WTC11 (cell line): Measurements from ENCODE around the gene CDH11. TPM values are rescaled to one million over a fixed set of nuclear protein-coding genes. Genes with fewer than 3 reads are reported as not detected.

Experiments used
- ATAC-seq: fragments of 200-7000 bp; cut with Tn5 transposase; 2 replicates; pipeline ENCODE4 v1.10.0; 2021; ENCODE audit warnings: mild to moderate bottlenecking, moderate library complexity
- CTCF ChIA-PET: fragments of 300-600 bp; sonication (Branson Sonifier 250); formaldehyde crosslinking; loops from one replicate; lab custom pipeline; 2021; ENCODE audit warnings: antibody characterized with exemption; lab: Charles Lee
- POLR2A ChIA-PET: fragments of 350-600 bp; sonication (Branson Sonifier 250); formaldehyde crosslinking; loops from one replicate; lab custom pipeline; 2021; ENCODE audit warnings: antibody characterized with exemption; lab: Charles Lee
- DNase-seq: peaks from one replicate; pipeline ENCODE4 v3.0.0; 2021; ENCODE audit warnings: low spot score
- H3K27ac Mint-ChIP-seq: 2 replicates; pipeline ENCODE4 v1.8.0; 2021; ENCODE audit warnings: mixed read lengths
- H3K27me3 Mint-ChIP-seq: 2 replicates; pipeline ENCODE4 v1.8.0; 2021; ENCODE audit warnings: low read depth, mild to moderate bottlenecking, moderate library complexity, mixed read lengths
- H3K36me3 Mint-ChIP-seq: 2 replicates; pipeline ENCODE4 v1.8.0; 2021; ENCODE audit warnings: mixed read lengths
- H3K4me1 Mint-ChIP-seq: 2 replicates; pipeline ENCODE4 v1.8.0; 2022; ENCODE audit warnings: mixed read lengths
- H3K4me3 Mint-ChIP-seq: 2 replicates; pipeline ENCODE4 v1.8.0; 2021; ENCODE audit warnings: mild to moderate bottlenecking, moderate library complexity, mixed read lengths
- H3K9me3 Mint-ChIP-seq: 2 replicates; pipeline ENCODE4 v1.8.0; 2021; ENCODE audit warnings: mixed read lengths
- CREM ChIP-seq: sonication (generic); formaldehyde crosslinking; IDR thresholded peaks from 2 replicates; pipeline ENCODE4 v1.8.1; 2022; ENCODE audit warnings: mild to moderate bottlenecking, missing genetic modification reagents, moderate library complexity
- ELF4 ChIP-seq: sonication (generic); formaldehyde crosslinking; IDR thresholded peaks from 2 replicates; pipeline ENCODE4 v1.8.1; 2022; ENCODE audit warnings: low read depth, mild to moderate bottlenecking, moderate library complexity, missing genetic modification reagents
- FOXJ3 ChIP-seq: sonication (generic); formaldehyde crosslinking; IDR thresholded peaks from 2 replicates; pipeline ENCODE4 v1.9.0; 2021; ENCODE audit warnings: missing genetic modification reagents, mild to moderate bottlenecking, borderline replicate concordance
- SMAD4 ChIP-seq: sonication (generic); formaldehyde crosslinking; IDR thresholded peaks from 2 replicates; pipeline ENCODE4 v1.8.0; 2022; ENCODE audit warnings: mild to moderate bottlenecking, missing genetic modification reagents
- SOX15 ChIP-seq: fragments of 250-450 bp; sonication (Bioruptor Pico); IDR thresholded peaks from 2 replicates; pipeline ENCODE4 v1.9.0; 2021; ENCODE audit warnings: mild to moderate bottlenecking
- TEAD1 ChIP-seq: sonication (generic); formaldehyde crosslinking; IDR thresholded peaks from 2 replicates; pipeline ENCODE4 v1.8.0; 2022; ENCODE audit warnings: mild to moderate bottlenecking, missing genetic modification reagents
- total RNA-seq: library from RNA; stranded (reverse); gene quantifications from 3 replicates; pipeline ENCODE4 v1.2.3, GENCODE V29; 2021
- TF ChIP-seq, protein P1 (sequence below): sonication (generic); formaldehyde crosslinking; IDR thresholded peaks from 2 replicates; pipeline ENCODE4 v1.8.0; 2023; ENCODE audit warnings: mild to moderate bottlenecking, missing genetic modification reagents
- TF ChIP-seq, protein P2 (sequence below): fragments of 200-600 bp; IDR thresholded peaks from 2 replicates; pipeline ENCODE4 v1.8.0; 2022; ENCODE audit warnings: antibody characterized with exemption
- TF ChIP-seq, protein P3 (sequence below): sonication (generic); formaldehyde crosslinking; IDR thresholded peaks from 2 replicates; pipeline ENCODE4 v1.8.1; 2022; ENCODE audit warnings: missing genetic modification reagents, borderline replicate concordance
- TF ChIP-seq, protein P4 (sequence below): sonication (generic); formaldehyde crosslinking; IDR thresholded peaks from 2 replicates; pipeline ENCODE4 v1.8.0; 2022; ENCODE audit warnings: mild to moderate bottlenecking, missing genetic modification reagents
- TF ChIP-seq, protein P5 (sequence below): sonication (generic); formaldehyde crosslinking; IDR thresholded peaks from 2 replicates; pipeline ENCODE4 v1.8.0; 2022; ENCODE audit warnings: mild to moderate bottlenecking, missing genetic modification reagents
- TF ChIP-seq, protein P6 (sequence below): sonication (generic); formaldehyde crosslinking; conservative IDR thresholded peaks from 2 replicates; pipeline ENCODE4 v1.8.1; 2022; ENCODE audit warnings: mild to moderate bottlenecking, missing genetic modification reagents
- TF ChIP-seq, protein P7 (sequence below): fragments of 250-450 bp; sonication (Bioruptor Pico); IDR thresholded peaks from 2 replicates; pipeline ENCODE4 v1.9.0; 2021; ENCODE audit warnings: mild to moderate bottlenecking
- TF ChIP-seq, protein P8 (sequence below): sonication (generic); formaldehyde crosslinking; IDR thresholded peaks from 2 replicates; pipeline ENCODE4 v1.8.1; 2022; ENCODE audit warnings: mild to moderate bottlenecking, moderate library complexity, missing genetic modification reagents
- TF ChIP-seq, protein P9 (sequence below): sonication (generic); formaldehyde crosslinking; IDR thresholded peaks from 2 replicates; pipeline ENCODE4 v1.8.1; 2023; ENCODE audit warnings: mild to moderate bottlenecking, moderate library complexity, missing genetic modification reagents
- TF ChIP-seq, protein P10 (sequence below): fragments of 250-450 bp; sonication (Bioruptor Pico); IDR thresholded peaks from 2 replicates; pipeline ENCODE4 v1.9.0; 2021; ENCODE audit warnings: moderate library complexity, mild to moderate bottlenecking, inconsistent platforms, borderline replicate concordance

The CDH11 gene
- total RNA-seq, 1 experiment from 2014 or later: 11.6 TPM

DNA sequence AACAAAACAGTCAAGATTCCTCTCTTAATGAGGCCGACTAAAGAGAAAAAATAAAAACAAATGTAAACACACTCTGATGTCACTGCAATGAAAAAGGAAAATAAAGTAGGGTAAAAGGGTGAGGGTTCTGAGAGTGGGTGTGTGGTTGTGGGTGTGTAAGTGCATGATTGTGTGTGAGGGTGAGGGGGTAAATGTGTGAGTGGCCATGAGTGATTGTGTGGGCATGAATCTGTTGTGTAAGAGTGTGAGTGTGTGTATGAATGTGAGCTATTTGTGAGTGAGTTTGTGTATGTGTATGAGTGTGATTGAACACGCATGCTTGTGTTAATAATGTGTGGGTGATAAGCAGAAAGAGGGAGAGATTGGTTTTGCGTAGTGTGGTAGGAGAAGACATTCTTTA lies 132.8 kb downstream of the CDH11 start:
- ChIA-PET POLR2A (no interaction called here), CTCF (no interaction called here)
- no peak overlapping the region for H3K4me3 Mint-ChIP-seq
- no peak overlapping the region for H3K27ac Mint-ChIP-seq
- TF ChIP-seq ELF4 (CRISPR knock-in tag) (no peak), TEAD1 (CRISPR knock-in tag) (no peak), CREM (no peak), SMAD4 (no peak), FOXJ3 (no peak), SOX15 (CRISPR knock-in tag) (no peak)
- TF ChIP-seq, protein P1, sequence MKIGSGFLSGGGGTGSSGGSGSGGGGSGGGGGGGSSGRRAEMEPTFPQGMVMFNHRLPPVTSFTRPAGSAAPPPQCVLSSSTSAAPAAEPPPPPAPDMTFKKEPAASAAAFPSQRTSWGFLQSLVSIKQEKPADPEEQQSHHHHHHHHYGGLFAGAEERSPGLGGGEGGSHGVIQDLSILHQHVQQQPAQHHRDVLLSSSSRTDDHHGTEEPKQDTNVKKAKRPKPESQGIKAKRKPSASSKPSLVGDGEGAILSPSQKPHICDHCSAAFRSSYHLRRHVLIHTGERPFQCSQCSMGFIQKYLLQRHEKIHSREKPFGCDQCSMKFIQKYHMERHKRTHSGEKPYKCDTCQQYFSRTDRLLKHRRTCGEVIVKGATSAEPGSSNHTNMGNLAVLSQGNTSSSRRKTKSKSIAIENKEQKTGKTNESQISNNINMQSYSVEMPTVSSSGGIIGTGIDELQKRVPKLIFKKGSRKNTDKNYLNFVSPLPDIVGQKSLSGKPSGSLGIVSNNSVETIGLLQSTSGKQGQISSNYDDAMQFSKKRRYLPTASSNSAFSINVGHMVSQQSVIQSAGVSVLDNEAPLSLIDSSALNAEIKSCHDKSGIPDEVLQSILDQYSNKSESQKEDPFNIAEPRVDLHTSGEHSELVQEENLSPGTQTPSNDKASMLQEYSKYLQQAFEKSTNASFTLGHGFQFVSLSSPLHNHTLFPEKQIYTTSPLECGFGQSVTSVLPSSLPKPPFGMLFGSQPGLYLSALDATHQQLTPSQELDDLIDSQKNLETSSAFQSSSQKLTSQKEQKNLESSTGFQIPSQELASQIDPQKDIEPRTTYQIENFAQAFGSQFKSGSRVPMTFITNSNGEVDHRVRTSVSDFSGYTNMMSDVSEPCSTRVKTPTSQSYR: no peak
- TF ChIP-seq, protein P2, sequence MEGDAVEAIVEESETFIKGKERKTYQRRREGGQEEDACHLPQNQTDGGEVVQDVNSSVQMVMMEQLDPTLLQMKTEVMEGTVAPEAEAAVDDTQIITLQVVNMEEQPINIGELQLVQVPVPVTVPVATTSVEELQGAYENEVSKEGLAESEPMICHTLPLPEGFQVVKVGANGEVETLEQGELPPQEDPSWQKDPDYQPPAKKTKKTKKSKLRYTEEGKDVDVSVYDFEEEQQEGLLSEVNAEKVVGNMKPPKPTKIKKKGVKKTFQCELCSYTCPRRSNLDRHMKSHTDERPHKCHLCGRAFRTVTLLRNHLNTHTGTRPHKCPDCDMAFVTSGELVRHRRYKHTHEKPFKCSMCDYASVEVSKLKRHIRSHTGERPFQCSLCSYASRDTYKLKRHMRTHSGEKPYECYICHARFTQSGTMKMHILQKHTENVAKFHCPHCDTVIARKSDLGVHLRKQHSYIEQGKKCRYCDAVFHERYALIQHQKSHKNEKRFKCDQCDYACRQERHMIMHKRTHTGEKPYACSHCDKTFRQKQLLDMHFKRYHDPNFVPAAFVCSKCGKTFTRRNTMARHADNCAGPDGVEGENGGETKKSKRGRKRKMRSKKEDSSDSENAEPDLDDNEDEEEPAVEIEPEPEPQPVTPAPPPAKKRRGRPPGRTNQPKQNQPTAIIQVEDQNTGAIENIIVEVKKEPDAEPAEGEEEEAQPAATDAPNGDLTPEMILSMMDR: no peak
- TF ChIP-seq, protein P3, sequence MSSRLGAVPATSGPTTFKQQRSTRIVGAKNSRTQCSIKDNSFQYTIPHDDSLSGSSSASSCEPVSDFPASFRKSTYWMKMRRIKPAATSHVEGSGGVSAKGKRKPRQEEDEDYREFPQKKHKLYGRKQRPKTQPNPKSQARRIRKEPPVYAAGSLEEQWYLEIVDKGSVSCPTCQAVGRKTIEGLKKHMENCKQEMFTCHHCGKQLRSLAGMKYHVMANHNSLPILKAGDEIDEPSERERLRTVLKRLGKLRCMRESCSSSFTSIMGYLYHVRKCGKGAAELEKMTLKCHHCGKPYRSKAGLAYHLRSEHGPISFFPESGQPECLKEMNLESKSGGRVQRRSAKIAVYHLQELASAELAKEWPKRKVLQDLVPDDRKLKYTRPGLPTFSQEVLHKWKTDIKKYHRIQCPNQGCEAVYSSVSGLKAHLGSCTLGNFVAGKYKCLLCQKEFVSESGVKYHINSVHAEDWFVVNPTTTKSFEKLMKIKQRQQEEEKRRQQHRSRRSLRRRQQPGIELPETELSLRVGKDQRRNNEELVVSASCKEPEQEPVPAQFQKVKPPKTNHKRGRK (CRISPR knock-in tag): no peak
- TF ChIP-seq, protein P4, sequence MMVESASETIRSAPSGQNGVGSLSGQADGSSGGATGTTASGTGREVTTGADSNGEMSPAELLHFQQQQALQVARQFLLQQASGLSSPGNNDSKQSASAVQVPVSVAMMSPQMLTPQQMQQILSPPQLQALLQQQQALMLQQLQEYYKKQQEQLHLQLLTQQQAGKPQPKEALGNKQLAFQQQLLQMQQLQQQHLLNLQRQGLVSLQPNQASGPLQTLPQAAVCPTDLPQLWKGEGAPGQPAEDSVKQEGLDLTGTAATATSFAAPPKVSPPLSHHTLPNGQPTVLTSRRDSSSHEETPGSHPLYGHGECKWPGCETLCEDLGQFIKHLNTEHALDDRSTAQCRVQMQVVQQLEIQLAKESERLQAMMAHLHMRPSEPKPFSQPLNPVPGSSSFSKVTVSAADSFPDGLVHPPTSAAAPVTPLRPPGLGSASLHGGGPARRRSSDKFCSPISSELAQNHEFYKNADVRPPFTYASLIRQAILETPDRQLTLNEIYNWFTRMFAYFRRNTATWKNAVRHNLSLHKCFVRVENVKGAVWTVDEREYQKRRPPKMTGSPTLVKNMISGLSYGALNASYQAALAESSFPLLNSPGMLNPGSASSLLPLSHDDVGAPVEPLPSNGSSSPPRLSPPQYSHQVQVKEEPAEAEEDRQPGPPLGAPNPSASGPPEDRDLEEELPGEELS (CRISPR knock-in tag): no peak
- TF ChIP-seq, protein P5, sequence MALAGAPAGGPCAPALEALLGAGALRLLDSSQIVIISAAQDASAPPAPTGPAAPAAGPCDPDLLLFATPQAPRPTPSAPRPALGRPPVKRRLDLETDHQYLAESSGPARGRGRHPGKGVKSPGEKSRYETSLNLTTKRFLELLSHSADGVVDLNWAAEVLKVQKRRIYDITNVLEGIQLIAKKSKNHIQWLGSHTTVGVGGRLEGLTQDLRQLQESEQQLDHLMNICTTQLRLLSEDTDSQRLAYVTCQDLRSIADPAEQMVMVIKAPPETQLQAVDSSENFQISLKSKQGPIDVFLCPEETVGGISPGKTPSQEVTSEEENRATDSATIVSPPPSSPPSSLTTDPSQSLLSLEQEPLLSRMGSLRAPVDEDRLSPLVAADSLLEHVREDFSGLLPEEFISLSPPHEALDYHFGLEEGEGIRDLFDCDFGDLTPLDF: no peak
- TF ChIP-seq, protein P6, sequence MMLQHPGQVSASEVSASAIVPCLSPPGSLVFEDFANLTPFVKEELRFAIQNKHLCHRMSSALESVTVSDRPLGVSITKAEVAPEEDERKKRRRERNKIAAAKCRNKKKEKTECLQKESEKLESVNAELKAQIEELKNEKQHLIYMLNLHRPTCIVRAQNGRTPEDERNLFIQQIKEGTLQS (CRISPR knock-in tag): no peak
- TF ChIP-seq, protein P7, sequence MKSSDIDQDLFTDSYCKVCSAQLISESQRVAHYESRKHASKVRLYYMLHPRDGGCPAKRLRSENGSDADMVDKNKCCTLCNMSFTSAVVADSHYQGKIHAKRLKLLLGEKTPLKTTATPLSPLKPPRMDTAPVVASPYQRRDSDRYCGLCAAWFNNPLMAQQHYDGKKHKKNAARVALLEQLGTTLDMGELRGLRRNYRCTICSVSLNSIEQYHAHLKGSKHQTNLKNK: no peak
- TF ChIP-seq, protein P8, sequence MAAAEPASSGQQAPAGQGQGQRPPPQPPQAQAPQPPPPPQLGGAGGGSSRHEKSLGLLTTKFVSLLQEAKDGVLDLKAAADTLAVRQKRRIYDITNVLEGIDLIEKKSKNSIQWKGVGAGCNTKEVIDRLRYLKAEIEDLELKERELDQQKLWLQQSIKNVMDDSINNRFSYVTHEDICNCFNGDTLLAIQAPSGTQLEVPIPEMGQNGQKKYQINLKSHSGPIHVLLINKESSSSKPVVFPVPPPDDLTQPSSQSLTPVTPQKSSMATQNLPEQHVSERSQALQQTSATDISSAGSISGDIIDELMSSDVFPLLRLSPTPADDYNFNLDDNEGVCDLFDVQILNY (CRISPR knock-in tag): no peak
- TF ChIP-seq, protein P9, sequence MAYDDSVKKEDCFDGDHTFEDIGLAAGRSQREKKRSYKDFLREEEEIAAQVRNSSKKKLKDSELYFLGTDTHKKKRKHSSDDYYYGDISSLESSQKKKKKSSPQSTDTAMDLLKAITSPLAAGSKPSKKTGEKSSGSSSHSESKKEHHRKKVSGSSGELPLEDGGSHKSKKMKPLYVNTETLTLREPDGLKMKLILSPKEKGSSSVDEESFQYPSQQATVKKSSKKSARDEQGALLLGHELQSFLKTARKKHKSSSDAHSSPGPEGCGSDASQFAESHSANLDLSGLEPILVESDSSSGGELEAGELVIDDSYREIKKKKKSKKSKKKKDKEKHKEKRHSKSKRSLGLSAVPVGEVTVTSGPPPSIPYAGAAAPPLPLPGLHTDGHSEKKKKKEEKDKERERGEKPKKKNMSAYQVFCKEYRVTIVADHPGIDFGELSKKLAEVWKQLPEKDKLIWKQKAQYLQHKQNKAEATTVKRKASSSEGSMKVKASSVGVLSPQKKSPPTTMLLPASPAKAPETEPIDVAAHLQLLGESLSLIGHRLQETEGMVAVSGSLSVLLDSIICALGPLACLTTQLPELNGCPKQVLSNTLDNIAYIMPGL: no peak
- TF ChIP-seq, protein P10, sequence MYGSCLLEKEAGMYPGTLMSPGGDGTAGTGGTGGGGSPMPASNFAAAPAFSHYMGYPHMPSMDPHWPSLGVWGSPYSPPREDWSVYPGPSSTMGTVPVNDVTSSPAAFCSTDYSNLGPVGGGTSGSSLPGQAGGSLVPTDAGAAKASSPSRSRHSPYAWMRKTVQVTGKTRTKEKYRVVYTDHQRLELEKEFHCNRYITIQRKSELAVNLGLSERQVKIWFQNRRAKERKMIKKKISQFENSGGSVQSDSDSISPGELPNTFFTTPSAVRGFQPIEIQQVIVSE: no peak
- no peaks in the 10 kb centered on the region for H3K36me3 Mint-ChIP-seq
- no peak for ATAC-seq
- H3K9me3 Mint-ChIP-seq: no peaks in the 10 kb centered on the region
- H3K4me1 Mint-ChIP-seq: peaks cover 3% of the 10 kb centered on the region; the same call in 1 of the 2 replicates
- DNase-seq: no peak
- H3K27me3 Mint-ChIP-seq: no peaks in the 10 kb centered on the region
